ENCODE measurements around the gene KDM5C.

KDM5C gene

GRCh38 chrX:53250556-53250955 is 25.5 kb upstream of the KDM5C start:
- Histone ChIP-seq H3K4me1 (ENCODE audit: control insufficient read depth, low read length) (no peaks in the 10 kb centered on the region), H3K27ac (ENCODE audit: low read depth, low read length) (no peak overlapping the region), H4K20me1 (ENCODE audit: control insufficient read depth, insufficient read depth, low read depth, low read length) (no peaks in the 10 kb centered on the region), H3K9me2 (replicated peaks; ENCODE audit: control insufficient read depth, low read length) (no peaks in the 10 kb centered on the region), H3F3A (ENCODE audit: control insufficient read depth, insufficient read depth) (no peaks in the 10 kb centered on the region), H3K36me3 (ENCODE audit: control insufficient read depth, low read length) (no peaks in the 10 kb centered on the region), H3K4me2 (ENCODE audit: low read length) (no peak overlapping the region), H3K79me2 (ENCODE audit: control insufficient read depth, low read length) (no peaks in the 10 kb centered on the region), H3K4me3 (ENCODE audit: low read length) (no peak overlapping the region), H3K27me3 (ENCODE audit: control insufficient read depth, low read length) (no peaks in the 10 kb centered on the region), H3K9me3 (ENCODE audit: control insufficient read depth, insufficient read depth, low read length) (no peaks in the 10 kb centered on the region)
- TF ChIP-seq EZH2phosphoT487 (IDR thresholded peaks at IDR 0.05; ENCODE audit: borderline replicate concordance, low read length): no peak
- no peak for TF ChIP-seq CTCF (IDR thresholded peaks at IDR 0.05; ENCODE audit: low read depth, low read length, poor library complexity, severe bottlenecking)

- Histone ChIP-seq H3F3A (ENCODE audit: control insufficient read depth, insufficient read depth) (no peaks in the 10 kb centered on the region), H3K9me3 (ENCODE audit: control insufficient read depth, insufficient read depth, low read length) (no peaks in the 10 kb centered on the region), H3K36me3 (ENCODE audit: control insufficient read depth, low read length) (no peaks in the 10 kb centered on the region), H3K79me2 (ENCODE audit: control insufficient read depth, low read length) (no peaks in the 10 kb centered on the region), H3K27me3 (ENCODE audit: control insufficient read depth, low read length) (no peaks in the 10 kb centered on the region), H3K9me2 (replicated peaks; ENCODE audit: control insufficient read depth, low read length) (no peaks in the 10 kb centered on the region), H3K4me3 (ENCODE audit: low read length) (no peak overlapping the region), H4K20me1 (ENCODE audit: control insufficient read depth, insufficient read depth, low read depth, low read length) (no peaks in the 10 kb centered on the region), H3K4me2 (ENCODE audit: low read length) (no peak overlapping the region), H3K27ac (ENCODE audit: low read depth, low read length) (no peak overlapping the region), H3K4me1 (ENCODE audit: control insufficient read depth, low read length) (no peaks in the 10 kb centered on the region)
- TF ChIP-seq EZH2phosphoT487 (IDR thresholded peaks at IDR 0.05; ENCODE audit: borderline replicate concordance, low read length) (no peak), CTCF (IDR thresholded peaks at IDR 0.05; ENCODE audit: low read depth, low read length, poor library complexity, severe bottlenecking) (no peak)
These were observed 24.5 kb upstream of the KDM5C start for GRCh38 chrX:53249408-53250042.

DNA sequence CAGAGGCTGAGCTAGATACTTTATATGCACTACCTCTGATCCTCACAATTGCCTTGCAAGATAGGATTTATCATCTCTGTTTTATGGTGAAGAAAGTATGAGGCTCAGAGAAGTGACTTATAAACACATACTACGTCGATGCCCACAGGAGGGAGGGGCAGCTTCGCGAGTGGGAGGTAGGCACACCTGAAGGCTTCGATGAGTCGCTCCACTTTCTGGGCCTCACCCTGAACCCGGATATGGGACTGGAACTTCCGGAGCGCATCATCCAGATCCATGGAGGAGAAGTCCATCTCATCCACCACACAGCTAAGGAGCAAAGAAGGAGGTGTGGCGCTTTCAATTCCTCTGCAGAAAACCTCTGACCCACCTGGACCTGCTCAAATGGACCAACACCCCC is 22.9 kb upstream of the KDM5C start:
- no peak for TF ChIP-seq EZH2phosphoT487 (IDR thresholded peaks at IDR 0.05; ENCODE audit: borderline replicate concordance, low read length)
- TF ChIP-seq CTCF (IDR thresholded peaks at IDR 0.05; ENCODE audit: low read depth, low read length, poor library complexity, severe bottlenecking): no peak

More for the DNA sequence above, 22.9 kb upstream of the KDM5C start:
- Histone ChIP-seq H3K4me2 (ENCODE audit: low read length) (no peak overlapping the region), H3K4me1 (ENCODE audit: control insufficient read depth, low read length) (no peaks in the 10 kb centered on the region), H3F3A (ENCODE audit: control insufficient read depth, insufficient read depth) (no peaks in the 10 kb centered on the region), H3K9me3 (ENCODE audit: control insufficient read depth, insufficient read depth, low read length) (no peaks in the 10 kb centered on the region), H3K27ac (ENCODE audit: low read depth, low read length) (no peak overlapping the region), H3K4me3 (ENCODE audit: low read length) (no peak overlapping the region), H3K9me2 (replicated peaks; ENCODE audit: control insufficient read depth, low read length) (no peaks in the 10 kb centered on the region), H4K20me1 (ENCODE audit: control insufficient read depth, insufficient read depth, low read depth, low read length) (no peaks in the 10 kb centered on the region), H3K27me3 (ENCODE audit: control insufficient read depth, low read length) (no peaks in the 10 kb centered on the region), H3K36me3 (ENCODE audit: control insufficient read depth, low read length) (no peaks in the 10 kb centered on the region), H3K79me2 (ENCODE audit: control insufficient read depth, low read length) (no peaks in the 10 kb centered on the region)

Data from DOHH2 (cell line).